BLaER1 treated with 17β-estradiol and CSF1 and Interleukin-3, amounts not matched to agents 10 nM and 100 nM (cell line): ENCODE measurements around the gene DPF3.

ENCODE experiments used
- H3K27ac ChIP-seq, 11 experiments: shearing (Covaris generic); formaldehyde crosslinking; 2 replicates each; pipeline ENCODE4 v1.8.1; 2022
- H3K27me3 ChIP-seq, 11 experiments: shearing (Covaris generic); formaldehyde crosslinking; 2 replicates each; pipeline ENCODE4 v1.8.1; 2022
- H3K36me3 ChIP-seq, 11 experiments: shearing (Covaris generic); formaldehyde crosslinking; 2 replicates each; pipeline ENCODE4 v1.8.1; 2022
- H3K4me1 ChIP-seq, 10 experiments: shearing (Covaris generic); formaldehyde crosslinking; 2 replicates each; pipeline ENCODE4 v1.8.1; 2022
- H3K4me2 ChIP-seq, 11 experiments: shearing (Covaris generic); formaldehyde crosslinking; 2 replicates each; pipeline ENCODE4 v1.8.1; 2022
- H3K4me3 ChIP-seq, 10 experiments: shearing (Covaris generic); formaldehyde crosslinking; 2 replicates each; pipeline ENCODE4 v1.8.1; 2022
- H3K9ac ChIP-seq, 11 experiments: shearing (Covaris generic); formaldehyde crosslinking; 2 replicates each; pipeline ENCODE4 v1.8.1; 2022
- H3K9me3 ChIP-seq, 11 experiments: shearing (Covaris generic); formaldehyde crosslinking; replicated peaks in 1 of 11; 2 replicates each; pipeline ENCODE4 v1.8.1; 2022
- H4K20me1 ChIP-seq, 11 experiments: shearing (Covaris generic); formaldehyde crosslinking; 2 replicates each; pipeline ENCODE4 v1.8.1; 2022
- Cebpa-rat ChIP-seq, 11 experiments: shearing (Covaris generic); IDR thresholded peaks; 2 replicates each; pipeline ENCODE4 v1.8.1; 2022

The DPF3 gene

GRCh38 chr14:72583316-72584272, 310.3 kb downstream of the DPF3 start:
- Histone ChIP-seq H3K4me2 (no peak overlapping the region), H3K27ac (no peak overlapping the region), H3K27me3 (no peaks in the 10 kb centered on the region), H3K4me1 (no peaks in the 10 kb centered on the region; a peak in 1 of 20 replicates), H3K4me3 (no peak overlapping the region), H4K20me1 (no peaks in the 10 kb centered on the region), H3K9ac (no peak overlapping the region), H3K9me3 (peaks cover 0 to 23% (median 0%) of the 10 kb centered on the region in 11 experiments; a peak in 4 of 22 replicates), H3K36me3 (no peaks in the 10 kb centered on the region)
- no peak for TF ChIP-seq Cebpa-rat (IDR thresholded peaks at IDR 0.05)

GRCh38 chr14:72582582-72582981, 311.3 kb downstream of the DPF3 start:
- Histone ChIP-seq H3K9me3 (peaks cover 0 to 13% (median 0%) of the 10 kb centered on the region in 11 experiments; a peak in 2 of 22 replicates), H4K20me1 (no peaks in the 10 kb centered on the region), H3K27me3 (no peaks in the 10 kb centered on the region), H3K36me3 (no peaks in the 10 kb centered on the region), H3K4me2 (no peak overlapping the region), H3K27ac (no peak overlapping the region), H3K9ac (no peak overlapping the region), H3K4me3 (no peak overlapping the region), H3K4me1 (no peaks in the 10 kb centered on the region)
- TF ChIP-seq Cebpa-rat (IDR thresholded peaks at IDR 0.05) = no peak

- no peaks in the 10 kb centered on the region for H4K20me1 ChIP-seq
- no peak overlapping the region for H3K9ac ChIP-seq
- no peaks in the 10 kb centered on the region for H3K36me3 ChIP-seq
- H3K4me2 ChIP-seq = no peak overlapping the region
- H3K27ac ChIP-seq = no peak overlapping the region
- H3K27me3 ChIP-seq = no peaks in the 10 kb centered on the region
- H3K9me3 ChIP-seq = peaks cover 0 to 6% (median 0%) of the 10 kb centered on the region in 11 experiments; a peak in 1 of 22 replicates
- H3K4me3 ChIP-seq = no peak overlapping the region
- no peak for TF ChIP-seq Cebpa-rat (IDR thresholded peaks at IDR 0.05)
- no peaks in the 10 kb centered on the region for H3K4me1 ChIP-seq
These were observed 315.4 kb downstream of the DPF3 start for GRCh38 chr14:72578514-72578913.

DNA sequence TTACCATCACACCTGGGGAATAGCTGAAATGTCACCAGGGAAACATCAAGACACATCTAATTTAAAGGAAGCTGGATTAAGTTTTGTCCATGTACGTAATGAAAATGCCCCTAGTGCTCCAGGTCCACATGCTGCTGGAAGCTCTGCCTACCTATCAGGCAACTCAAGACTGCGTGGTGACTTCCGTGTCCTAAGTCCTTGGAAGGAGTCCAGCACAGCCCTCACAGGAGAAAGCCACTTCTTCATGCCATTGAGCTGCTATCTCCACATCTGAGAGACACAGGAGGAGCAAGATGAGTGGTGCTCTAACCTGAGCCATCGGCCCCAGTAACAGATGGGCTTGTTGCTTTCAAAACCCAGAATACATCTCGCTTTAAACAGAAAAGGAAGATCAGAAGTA, 316.4 kb downstream of the DPF3 start:
- H3K27me3 ChIP-seq = no peaks in the 10 kb centered on the region
- H3K9me3 ChIP-seq = peaks cover 0 to 6% (median 0%) of the 10 kb centered on the region in 11 experiments; a peak in 1 of 22 replicates
- TF ChIP-seq Cebpa-rat (IDR thresholded peaks at IDR 0.05) = no peak
- no peak overlapping the region for H3K9ac ChIP-seq
- H3K4me2 ChIP-seq = no peak overlapping the region
- no peaks in the 10 kb centered on the region for H3K4me1 ChIP-seq
- no peaks in the 10 kb centered on the region for H3K36me3 ChIP-seq
- no peak overlapping the region for H3K27ac ChIP-seq
- H4K20me1 ChIP-seq = no peaks in the 10 kb centered on the region
- no peak overlapping the region for H3K4me3 ChIP-seq

GRCh38 chr14:72576258-72576657, 317.6 kb downstream of the DPF3 start:
- H3K9me3 ChIP-seq = peaks cover 0 to 2% (median 0%) of the 10 kb centered on the region in 11 experiments; a peak in 1 of 22 replicates
- no peaks in the 10 kb centered on the region for H4K20me1 ChIP-seq
- no peak overlapping the region for H3K27ac ChIP-seq
- TF ChIP-seq Cebpa-rat (IDR thresholded peaks at IDR 0.05) = no peak
- H3K27me3 ChIP-seq = no peaks in the 10 kb centered on the region
- no peak overlapping the region for H3K4me2 ChIP-seq
- H3K4me3 ChIP-seq = no peak overlapping the region
- H3K4me1 ChIP-seq = no peaks in the 10 kb centered on the region
- no peak overlapping the region for H3K9ac ChIP-seq
- H3K36me3 ChIP-seq = no peaks in the 10 kb centered on the region

GRCh38 chr14:72574715-72575114, 319.2 kb downstream of the DPF3 start:
- Histone ChIP-seq H3K36me3 (no peaks in the 10 kb centered on the region), H3K27me3 (no peaks in the 10 kb centered on the region), H3K9me3 (peaks cover 0 to 6% (median 0%) of the 10 kb centered on the region in 11 experiments; a peak in 1 of 22 replicates), H3K9ac (no peak overlapping the region), H3K27ac (no peak overlapping the region), H3K4me3 (no peak overlapping the region), H3K4me2 (no peak overlapping the region), H4K20me1 (no peaks in the 10 kb centered on the region), H3K4me1 (no peaks in the 10 kb centered on the region)
- TF ChIP-seq Cebpa-rat (IDR thresholded peaks at IDR 0.05) = no peak

GRCh38 chr14:72573725-72574417, 320.0 kb downstream of the DPF3 start:
- no peaks in the 10 kb centered on the region for H3K27me3 ChIP-seq
- H3K9me3 ChIP-seq = peaks cover 0 to 6% (median 0%) of the 10 kb centered on the region in 11 experiments; a peak in 1 of 22 replicates
- H3K4me2 ChIP-seq = no peak overlapping the region
- H3K9ac ChIP-seq = no peak overlapping the region
- H4K20me1 ChIP-seq = no peaks in the 10 kb centered on the region
- H3K4me3 ChIP-seq = no peak overlapping the region
- no peak overlapping the region for H3K27ac ChIP-seq
- no peaks in the 10 kb centered on the region for H3K36me3 ChIP-seq
- no peaks in the 10 kb centered on the region for H3K4me1 ChIP-seq
- TF ChIP-seq Cebpa-rat (IDR thresholded peaks at IDR 0.05) = no peak
